BE2C (cell line): ENCODE data around the gene PDE1C.

Source experiments
- DNase-seq: peaks from one replicate; pipeline ENCODE4 v3.0.0-alpha.2; 2020
- H3K27me3 ChIP-seq: fragments of 250-450 bp; sonication (Bioruptor Pico); 2 replicates; pipeline ENCODE4 v1.5.1; 2020; ENCODE audit warnings: mild to moderate bottlenecking
- H3K36me3 ChIP-seq: fragments of 250-450 bp; sonication (Bioruptor Pico); 2 replicates; pipeline ENCODE4 v1.5.1; 2020; ENCODE audit warnings: mild to moderate bottlenecking
- H3K4me1 ChIP-seq: fragments of 250-450 bp; sonication (Bioruptor Pico); 2 replicates; pipeline ENCODE4 v1.5.1; 2020
- H3K4me3 ChIP-seq: 2 replicates; pipeline ENCODE4 v1.5.1; 2011; ENCODE audit warnings: low read depth, low read length
- H3K9me3 ChIP-seq: fragments of 250-450 bp; sonication (Bioruptor Pico); 2 replicates; pipeline ENCODE4 v1.5.1; 2020
- TF ChIP-seq, protein P1 (sequence below): IDR thresholded peaks from 2 replicates; pipeline ENCODE4 v1.5.1; 2012; ENCODE audit warnings: mild to moderate bottlenecking, low read depth, low read length

PDE1C gene

DNA sequence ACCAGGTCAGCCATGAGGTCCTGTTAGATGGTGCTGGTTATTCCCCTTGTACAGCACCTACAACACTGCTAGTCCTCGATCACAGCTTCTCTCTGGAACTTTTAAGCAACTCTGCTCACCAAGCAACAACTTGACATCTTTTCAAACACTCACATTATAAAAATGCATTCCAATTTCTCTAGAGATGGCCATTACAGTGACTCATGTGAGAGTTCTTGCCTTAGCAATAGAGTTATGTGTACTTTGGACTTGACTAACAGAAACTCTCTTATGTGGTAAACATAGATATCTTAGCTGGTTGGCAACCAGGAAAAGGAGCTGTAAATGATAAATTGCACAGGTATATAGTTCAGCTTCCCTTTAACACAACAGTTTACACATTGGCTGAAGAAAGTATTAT is 122.2 kb downstream of the PDE1C start:
- no peaks in the 10 kb centered on the region for H3K36me3 ChIP-seq
- no peaks in the 10 kb centered on the region for H3K27me3 ChIP-seq
- TF ChIP-seq, protein P1, sequence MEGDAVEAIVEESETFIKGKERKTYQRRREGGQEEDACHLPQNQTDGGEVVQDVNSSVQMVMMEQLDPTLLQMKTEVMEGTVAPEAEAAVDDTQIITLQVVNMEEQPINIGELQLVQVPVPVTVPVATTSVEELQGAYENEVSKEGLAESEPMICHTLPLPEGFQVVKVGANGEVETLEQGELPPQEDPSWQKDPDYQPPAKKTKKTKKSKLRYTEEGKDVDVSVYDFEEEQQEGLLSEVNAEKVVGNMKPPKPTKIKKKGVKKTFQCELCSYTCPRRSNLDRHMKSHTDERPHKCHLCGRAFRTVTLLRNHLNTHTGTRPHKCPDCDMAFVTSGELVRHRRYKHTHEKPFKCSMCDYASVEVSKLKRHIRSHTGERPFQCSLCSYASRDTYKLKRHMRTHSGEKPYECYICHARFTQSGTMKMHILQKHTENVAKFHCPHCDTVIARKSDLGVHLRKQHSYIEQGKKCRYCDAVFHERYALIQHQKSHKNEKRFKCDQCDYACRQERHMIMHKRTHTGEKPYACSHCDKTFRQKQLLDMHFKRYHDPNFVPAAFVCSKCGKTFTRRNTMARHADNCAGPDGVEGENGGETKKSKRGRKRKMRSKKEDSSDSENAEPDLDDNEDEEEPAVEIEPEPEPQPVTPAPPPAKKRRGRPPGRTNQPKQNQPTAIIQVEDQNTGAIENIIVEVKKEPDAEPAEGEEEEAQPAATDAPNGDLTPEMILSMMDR = no peak
- no peaks in the 10 kb centered on the region for H3K4me1 ChIP-seq
- no peak overlapping the region for H3K4me3 ChIP-seq
- H3K9me3 ChIP-seq = no peaks in the 10 kb centered on the region
- no peak for DNase-seq

DNA sequence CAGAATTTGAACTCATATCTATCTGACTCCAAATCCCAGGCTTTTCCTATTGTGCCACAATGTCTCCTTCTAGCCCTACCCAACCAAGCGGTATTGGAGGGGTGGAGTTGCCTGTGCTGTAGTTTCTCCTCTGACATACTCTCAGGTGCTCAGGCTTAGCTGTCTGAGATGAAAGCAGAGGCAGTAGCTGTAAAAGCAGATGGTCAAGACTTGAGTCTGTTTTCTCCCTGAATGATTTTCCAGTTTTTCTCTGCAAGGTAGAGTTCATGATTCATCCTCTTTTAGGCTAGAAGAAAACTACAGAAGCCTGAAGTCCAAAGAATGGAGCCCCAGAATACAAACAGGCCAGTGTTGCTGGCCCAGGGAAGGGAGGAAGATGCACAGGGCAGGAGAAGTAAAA is 130.0 kb downstream of the PDE1C start:
- TF ChIP-seq, protein P1 = no peak

DNA sequence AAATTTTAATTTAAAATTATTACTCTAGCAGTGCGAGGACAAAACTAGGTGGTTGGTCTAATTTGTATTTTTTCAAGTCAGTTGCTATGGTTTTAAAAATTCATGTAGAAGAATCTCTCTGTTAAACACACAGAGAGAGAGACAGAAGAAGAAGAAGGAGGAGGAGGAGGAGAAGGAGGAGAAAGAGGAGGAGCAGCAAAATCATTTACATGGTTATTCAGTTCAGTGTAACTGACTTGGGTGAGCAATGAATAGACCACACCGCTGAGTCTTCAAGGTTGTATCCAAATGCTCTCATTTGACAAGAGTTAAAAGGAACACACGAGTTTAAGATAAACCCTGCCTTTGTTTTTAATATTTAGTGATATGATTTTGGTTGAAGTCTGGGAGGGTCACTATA is 131.1 kb downstream of the PDE1C start:
- TF ChIP-seq, protein P1 = no peak
- H3K4me1 ChIP-seq = no peaks in the 10 kb centered on the region
- no peaks in the 10 kb centered on the region for H3K9me3 ChIP-seq
- no peak overlapping the region for H3K4me3 ChIP-seq
- no peaks in the 10 kb centered on the region for H3K36me3 ChIP-seq
- no peak for DNase-seq
- H3K27me3 ChIP-seq = no peaks in the 10 kb centered on the region

More for the DNA sequence above, 130.0 kb downstream of the PDE1C start:
- no peaks in the 10 kb centered on the region for H3K36me3 ChIP-seq
- no peaks in the 10 kb centered on the region for H3K4me1 ChIP-seq
- H3K4me3 ChIP-seq = no peak overlapping the region
- no peaks in the 10 kb centered on the region for H3K27me3 ChIP-seq
- H3K9me3 ChIP-seq = no peaks in the 10 kb centered on the region
- no peak for DNase-seq

DNA sequence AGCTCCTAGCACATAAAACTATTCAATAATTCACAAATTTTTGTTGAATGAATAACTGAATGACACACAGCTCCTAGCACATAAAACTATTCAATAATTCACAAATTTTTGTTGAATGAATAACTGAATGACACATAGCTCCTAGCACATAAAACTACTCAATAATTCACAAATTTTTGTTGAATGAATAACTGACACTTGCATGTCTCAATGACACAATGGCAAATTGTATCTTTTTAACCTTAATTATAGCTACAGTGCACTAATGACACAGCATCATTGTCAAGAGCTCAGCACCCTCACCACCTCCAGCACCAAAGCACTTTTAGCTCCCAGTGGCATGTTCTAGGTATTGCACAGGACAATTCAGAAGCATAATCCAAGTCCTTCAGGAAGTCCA is 131.6 kb downstream of the PDE1C start:
- Histone ChIP-seq H3K9me3 (no peaks in the 10 kb centered on the region), H3K36me3 (no peaks in the 10 kb centered on the region), H3K4me3 (no peak overlapping the region), H3K4me1 (no peaks in the 10 kb centered on the region), H3K27me3 (no peaks in the 10 kb centered on the region)
- TF ChIP-seq, protein P1 = 0 out of 2 replicates have a peak, but pooled peaks have one; percentile 2
- DNase-seq = no peak

DNA sequence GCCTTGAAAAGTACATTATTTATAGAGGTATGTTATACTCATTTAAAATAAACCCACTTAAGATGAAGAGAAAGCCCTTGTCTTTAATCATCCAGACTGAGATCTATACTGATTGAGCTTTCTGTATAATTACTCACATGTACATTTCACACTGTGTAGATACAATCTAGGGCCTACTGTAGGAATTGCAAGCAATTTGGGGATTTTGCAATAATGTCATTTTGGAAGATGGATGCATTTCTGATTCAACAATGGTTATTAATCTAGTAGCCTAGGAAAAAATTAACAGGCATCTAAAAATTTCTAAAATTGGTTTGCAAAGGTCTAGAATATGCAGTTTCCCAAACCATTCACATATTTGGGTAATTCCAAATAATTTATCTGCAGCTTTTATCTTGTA is 132.2 kb downstream of the PDE1C start:
- TF ChIP-seq, protein P1 = no peak

DNA sequence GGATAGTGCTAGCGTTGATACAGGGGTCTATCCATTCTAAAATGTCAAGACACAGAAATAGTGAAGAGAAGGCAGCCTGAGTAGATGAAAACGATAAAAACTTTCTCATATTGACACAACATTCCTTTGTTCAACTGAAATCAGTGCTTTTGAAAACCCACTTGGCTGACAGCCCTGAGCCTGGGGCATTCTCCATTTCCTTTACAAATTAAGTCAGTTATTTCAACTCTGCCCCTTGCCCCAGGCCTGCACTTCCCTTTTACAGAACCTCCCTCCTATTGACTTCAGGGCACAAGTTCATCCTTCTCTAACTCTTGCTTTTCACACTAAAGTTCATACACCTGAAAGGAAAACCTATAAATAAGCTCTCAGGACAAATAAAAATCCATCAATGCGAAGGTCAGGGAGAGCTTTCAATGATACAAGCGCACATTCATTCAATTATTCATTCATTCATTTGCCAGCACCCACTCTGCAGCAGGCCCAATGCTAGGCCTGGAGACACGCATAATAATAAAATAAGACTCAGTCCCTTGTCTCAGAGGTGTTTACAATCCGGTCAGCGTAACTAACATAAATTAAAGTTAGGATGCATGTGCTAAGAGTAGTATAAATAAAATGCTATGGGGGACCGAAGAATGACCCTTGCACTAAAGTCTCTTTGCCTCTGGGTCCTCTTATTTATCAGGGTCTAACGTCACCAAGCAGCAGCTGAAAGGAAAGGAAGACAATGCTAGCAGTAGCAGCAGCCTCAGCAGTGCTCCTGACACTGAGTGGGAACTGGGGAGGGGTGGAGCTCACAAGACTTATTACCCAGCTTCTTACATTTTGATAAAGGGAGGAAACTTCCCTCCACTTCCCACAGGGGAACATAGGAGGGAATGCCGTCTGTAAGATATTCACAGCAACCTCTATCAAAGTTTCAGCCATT is 134.8 kb downstream of the PDE1C start:
- no peaks in the 10 kb centered on the region for H3K27me3 ChIP-seq
- DNase-seq = no peak
- H3K9me3 ChIP-seq = no peaks in the 10 kb centered on the region
- TF ChIP-seq, protein P1 = no peak
- H3K36me3 ChIP-seq = no peaks in the 10 kb centered on the region
- H3K4me3 ChIP-seq = no peak overlapping the region
- H3K4me1 ChIP-seq = no peaks in the 10 kb centered on the region

More for the DNA sequence above, 132.2 kb downstream of the PDE1C start:
- no peaks in the 10 kb centered on the region for H3K9me3 ChIP-seq
- no peak for DNase-seq
- no peaks in the 10 kb centered on the region for H3K36me3 ChIP-seq
- H3K4me1 ChIP-seq = no peaks in the 10 kb centered on the region
- no peaks in the 10 kb centered on the region for H3K27me3 ChIP-seq
- H3K4me3 ChIP-seq = no peak overlapping the region
